Activated gamma-delta T cell treated with Interleukin-2 at 50 U/mL for 16 hours (primary cell): ENCODE measurements around the gene HAGHL.

ENCODE experiments used
- DNase-seq: peaks from one replicate; pipeline ENCODE4 v3.0.0-alpha.2; 2020

The HAGHL gene

GRCh38 chr16:776824-777223, 49.9 kb downstream of the HAGHL start:
- DNase-seq = no peak

DNA sequence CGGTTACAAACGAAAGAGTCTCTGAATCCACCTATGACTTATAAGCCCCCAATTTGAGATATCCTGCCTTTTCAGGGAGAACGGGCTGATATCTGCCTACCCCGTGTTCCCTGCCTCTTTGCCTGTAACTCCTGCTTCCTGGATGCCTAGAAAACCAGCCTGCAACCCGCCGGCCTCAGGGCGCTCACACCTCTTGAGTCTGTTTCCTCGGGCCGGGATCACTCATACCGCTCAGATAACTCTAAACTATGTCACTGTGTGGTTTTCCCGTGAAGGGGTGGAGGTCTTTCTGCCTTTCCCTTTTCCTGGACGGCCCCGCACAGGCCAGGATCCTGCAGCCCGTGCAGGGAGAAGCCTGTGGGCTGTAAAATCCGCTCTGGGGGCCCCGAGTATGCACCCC, 50.9 kb downstream of the HAGHL start:
- DNase-seq = no peak

- no peak for DNase-seq
These were observed 51.5 kb downstream of the HAGHL start for GRCh38 chr16:778447-778846.

DNA sequence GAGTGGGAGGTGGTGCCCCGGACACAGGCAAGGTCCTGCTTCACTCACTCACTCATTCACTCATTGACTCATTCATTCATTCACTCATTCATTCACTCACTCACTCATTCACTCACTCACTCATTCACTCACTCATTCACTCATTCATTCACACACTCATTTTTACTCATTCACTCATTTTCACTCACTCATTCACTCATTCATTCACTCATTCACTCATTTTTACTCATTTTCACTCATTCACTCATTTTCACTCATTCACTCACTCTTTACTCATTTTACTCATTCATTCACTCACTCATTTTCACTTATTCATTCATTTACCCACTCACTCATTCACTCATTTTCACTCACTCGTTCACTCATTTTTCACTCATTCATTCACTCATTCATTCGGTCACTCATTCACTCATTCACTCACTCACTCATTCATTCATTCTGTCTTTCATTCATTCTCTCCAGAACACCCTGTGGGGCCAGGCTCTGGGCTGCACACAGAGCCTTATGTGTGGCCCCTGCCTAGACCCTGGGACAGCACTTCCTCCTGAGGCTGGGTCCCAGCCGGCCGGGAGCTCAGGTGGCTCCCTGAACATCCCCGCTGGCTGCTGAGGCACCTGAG, 52.1 kb downstream of the HAGHL start:
- no peak for DNase-seq
